AG09309 (cell line): ENCODE data around the gene EPS15.

Experiments
- DNase-seq: peaks from one replicate; pipeline ENCODE4 v3.0.0-alpha.2; 2010; ENCODE audit warnings: low read depth
- H3K4me3 ChIP-seq: 2 replicates; pipeline ENCODE4 v1.5.1; 2011; ENCODE audit warnings: mild to moderate bottlenecking, low read depth, low read length, moderate library complexity; ENCODE audit not compliant: control insufficient read depth
- CTCF ChIP-seq: IDR thresholded peaks from 2 replicates; pipeline ENCODE4 v1.5.1; 2011; ENCODE audit warnings: mild to moderate bottlenecking, low read depth, low read length, inconsistent platforms; ENCODE audit not compliant: insufficient read depth, control insufficient read depth; ENCODE audit errors: missing control alignments

The EPS15 gene

GRCh38 chr1:51516649-51517158 lies 2.4 kb downstream of the EPS15 start:
- TF ChIP-seq CTCF: no peak
- no peak overlapping the region for H3K4me3 ChIP-seq
- no peak for DNase-seq

- H3K4me3 ChIP-seq: no peak overlapping the region
- TF ChIP-seq CTCF: no peak
- DNase-seq: no peak
These were observed 3.0 kb downstream of the EPS15 start for GRCh38 chr1:51515982-51516648.

- DNase-seq: no peak
- no peak for TF ChIP-seq CTCF
- no peak overlapping the region for H3K4me3 ChIP-seq
These were observed 3.6 kb downstream of the EPS15 start for GRCh38 chr1:51515312-51515960.

GRCh38 chr1:51514733-51515132 lies 4.3 kb downstream of the EPS15 start:
- no peak for DNase-seq

GRCh38 chr1:51512606-51513005 lies 6.5 kb downstream of the EPS15 start:
- no peak overlapping the region for H3K4me3 ChIP-seq
- TF ChIP-seq CTCF: no peak
- no peak for DNase-seq

More at GRCh38 chr1:51514733-51515132, 4.3 kb downstream of the EPS15 start:
- no peak overlapping the region for H3K4me3 ChIP-seq
- no peak for TF ChIP-seq CTCF

GRCh38 chr1:51512120-51512519 lies 6.9 kb downstream of the EPS15 start:
- no peak overlapping the region for H3K4me3 ChIP-seq
- TF ChIP-seq CTCF: no peak
- no peak for DNase-seq
